ENCODE measurements around the gene CAPN2. TPM values are rescaled to one million over a fixed set of nuclear protein-coding genes. Genes with fewer than 3 reads are reported as not detected.

Gene CAPN2
- total RNA-seq, 1 experiment from 2014 or later = 459 TPM

DNA sequence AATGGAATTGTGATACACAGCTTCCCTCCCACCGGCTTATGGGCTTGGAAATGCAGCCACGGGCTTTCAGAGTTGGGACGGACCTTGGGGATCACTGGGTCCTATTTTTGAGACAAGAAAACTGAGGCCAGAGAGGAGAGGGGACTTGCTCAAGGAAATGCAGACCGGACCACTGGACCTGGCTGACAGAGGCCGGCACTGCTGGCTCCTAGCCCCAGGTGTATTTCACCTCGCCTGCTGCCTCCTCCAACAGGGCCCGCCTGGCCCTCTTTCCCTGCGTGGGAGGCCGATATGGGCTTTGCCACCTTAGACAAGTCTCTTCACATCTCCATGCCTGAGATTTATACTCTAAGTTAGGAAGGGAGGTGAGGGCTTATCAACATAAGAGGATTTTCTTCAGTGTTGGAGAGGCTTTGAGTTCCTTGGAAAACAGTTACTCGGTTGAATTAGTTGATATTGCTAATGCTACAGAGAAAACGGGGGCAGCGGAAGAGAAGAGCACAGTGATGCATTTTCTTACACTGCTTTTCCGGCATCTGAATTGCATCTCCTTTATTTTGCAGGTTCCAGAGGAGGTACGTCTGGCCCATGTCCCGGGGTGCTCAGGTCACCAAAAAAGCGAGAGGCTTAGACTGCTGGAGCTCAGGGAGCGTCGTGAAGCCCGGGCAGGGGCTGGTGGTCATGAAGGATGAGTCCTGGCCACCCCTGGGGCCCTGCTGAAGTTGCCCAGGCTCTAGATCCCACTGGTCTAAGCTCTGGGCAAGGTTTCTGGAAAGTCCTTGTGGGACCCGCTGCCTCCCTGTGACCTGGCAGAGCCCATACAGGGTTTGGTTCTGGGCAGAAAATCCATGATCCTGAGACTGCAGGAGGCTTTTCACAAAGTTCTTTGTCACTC, 44.7 kb downstream of the CAPN2 start:
- Histone ChIP-seq H3K79me2 (ENCODE audit: low read depth) (no peaks in the 10 kb centered on the region), H3F3A (ENCODE audit: insufficient read depth, low read depth) (peaks cover 44% of the 10 kb centered on the region; the same call in 1 of the 2 replicates), H4K20me1 (ENCODE audit: insufficient read depth) (no peaks in the 10 kb centered on the region), H3K9me2 (ENCODE audit: insufficient read depth) (no peaks in the 10 kb centered on the region), H3K27me3 (ENCODE audit: insufficient read depth, low read depth) (no peaks in the 10 kb centered on the region), H3K4me3 (no peak overlapping the region), H3K9me3 (ENCODE audit: insufficient read depth, low read depth) (no peaks in the 10 kb centered on the region), H3K36me3 (ENCODE audit: low read depth) (peaks cover 48% of the 10 kb centered on the region), H3K27ac (no peak overlapping the region), H2AFZ (no peak overlapping the region), H3K4me1 (replicated peaks; ENCODE audit: insufficient read depth) (no peaks in the 10 kb centered on the region), H3K4me2 (no peak overlapping the region)
- TSS peak; percentile 1 for BruUV-seq (replicated peaks)
- ChIA-PET CTCF (interaction anchor here (0.6 to 0.9 kb wide), 2 partner anchors 14 to 48 kb away, joined by 3 to 4 read pairs; no protein-coding TSS in a partner anchor), POLR2A (ENCODE audit: unreplicated experiment) (no interaction called here)
- intact Hi-C loops (cut with micrococcal nuclease; ENCODE audit: unreplicated experiment) = no loop called here
- DNase-seq = no peak
- TF ChIP-seq, protein P1, sequence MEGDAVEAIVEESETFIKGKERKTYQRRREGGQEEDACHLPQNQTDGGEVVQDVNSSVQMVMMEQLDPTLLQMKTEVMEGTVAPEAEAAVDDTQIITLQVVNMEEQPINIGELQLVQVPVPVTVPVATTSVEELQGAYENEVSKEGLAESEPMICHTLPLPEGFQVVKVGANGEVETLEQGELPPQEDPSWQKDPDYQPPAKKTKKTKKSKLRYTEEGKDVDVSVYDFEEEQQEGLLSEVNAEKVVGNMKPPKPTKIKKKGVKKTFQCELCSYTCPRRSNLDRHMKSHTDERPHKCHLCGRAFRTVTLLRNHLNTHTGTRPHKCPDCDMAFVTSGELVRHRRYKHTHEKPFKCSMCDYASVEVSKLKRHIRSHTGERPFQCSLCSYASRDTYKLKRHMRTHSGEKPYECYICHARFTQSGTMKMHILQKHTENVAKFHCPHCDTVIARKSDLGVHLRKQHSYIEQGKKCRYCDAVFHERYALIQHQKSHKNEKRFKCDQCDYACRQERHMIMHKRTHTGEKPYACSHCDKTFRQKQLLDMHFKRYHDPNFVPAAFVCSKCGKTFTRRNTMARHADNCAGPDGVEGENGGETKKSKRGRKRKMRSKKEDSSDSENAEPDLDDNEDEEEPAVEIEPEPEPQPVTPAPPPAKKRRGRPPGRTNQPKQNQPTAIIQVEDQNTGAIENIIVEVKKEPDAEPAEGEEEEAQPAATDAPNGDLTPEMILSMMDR (conservative IDR thresholded peaks at IDR 0.05) = no peak
- no peak for TF ChIP-seq EZH2 (IDR thresholded peaks at IDR 0.05; ENCODE audit: low read depth)

DNA sequence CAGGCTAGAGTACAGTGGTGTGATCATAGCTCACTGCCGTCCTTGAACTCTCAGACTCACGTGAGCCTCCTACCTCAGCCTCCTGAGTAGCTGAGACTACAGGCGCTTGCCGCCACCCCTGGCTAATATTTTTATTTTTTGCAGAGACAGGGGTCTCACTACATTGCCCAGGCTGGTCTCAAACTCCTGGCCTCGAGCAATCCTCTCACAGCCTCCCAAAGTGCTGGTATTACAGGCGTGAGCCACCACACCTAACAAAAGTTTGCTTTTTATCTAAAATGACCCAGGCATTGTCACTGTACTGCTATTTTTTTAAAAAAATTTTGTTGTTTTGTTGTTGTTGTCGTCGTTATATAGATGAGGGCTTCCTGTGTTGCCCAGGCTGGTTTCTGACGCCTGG, 46.4 kb downstream of the CAPN2 start:
- Histone ChIP-seq H3K79me2 (ENCODE audit: low read depth) (no peaks in the 10 kb centered on the region), H3K4me2 (no peak overlapping the region), H3K9me3 (ENCODE audit: insufficient read depth, low read depth) (no peaks in the 10 kb centered on the region), H2AFZ (no peak overlapping the region), H3K27me3 (ENCODE audit: insufficient read depth, low read depth) (no peaks in the 10 kb centered on the region), H3K4me3 (no peak overlapping the region), H3K27ac (no peak overlapping the region), H3K4me1 (replicated peaks; ENCODE audit: insufficient read depth) (no peaks in the 10 kb centered on the region), H3K9me2 (ENCODE audit: insufficient read depth) (no peaks in the 10 kb centered on the region), H3K36me3 (ENCODE audit: low read depth) (peaks cover 49% of the 10 kb centered on the region), H3F3A (ENCODE audit: insufficient read depth, low read depth) (peaks cover 46% of the 10 kb centered on the region), H4K20me1 (ENCODE audit: insufficient read depth) (no peaks in the 10 kb centered on the region)
- CTCF ChIA-PET = no interaction called here
- no peak for DNase-seq
- POLR2A ChIA-PET (ENCODE audit: unreplicated experiment) = no interaction called here
- intact Hi-C loops (cut with micrococcal nuclease; ENCODE audit: unreplicated experiment) = no loop called here
- no TSS peak for BruUV-seq (replicated peaks)
- TF ChIP-seq, protein P1 (conservative IDR thresholded peaks at IDR 0.05) = no peak
- TF ChIP-seq EZH2 (IDR thresholded peaks at IDR 0.05; ENCODE audit: low read depth) = no peak

DNA sequence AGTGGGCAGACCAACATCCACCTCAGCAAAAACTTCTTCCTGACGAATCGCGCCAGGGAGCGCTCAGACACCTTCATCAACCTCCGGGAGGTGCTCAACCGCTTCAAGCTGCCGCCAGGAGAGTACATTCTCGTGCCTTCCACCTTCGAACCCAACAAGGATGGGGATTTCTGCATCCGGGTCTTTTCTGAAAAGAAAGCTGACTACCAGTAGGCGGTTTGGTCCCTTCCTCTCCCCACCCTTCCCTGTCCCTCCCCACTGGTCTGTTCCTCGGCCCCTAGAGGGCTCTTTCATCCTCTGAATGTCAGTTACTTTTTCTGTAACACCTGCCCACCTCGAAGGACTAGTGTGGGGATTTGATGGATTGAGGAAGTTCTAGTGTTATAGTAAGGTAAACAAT, 46.9 kb downstream of the CAPN2 start:
- POLR2A ChIA-PET (ENCODE audit: unreplicated experiment) = no interaction called here
- BruUV-seq (replicated peaks) = no TSS peak

More for the DNA sequence above, 46.9 kb downstream of the CAPN2 start:
- no peak for TF ChIP-seq EZH2 (IDR thresholded peaks at IDR 0.05; ENCODE audit: low read depth)
- TF ChIP-seq, protein P1 (conservative IDR thresholded peaks at IDR 0.05) = no peak
- H3K4me3 ChIP-seq = no peak overlapping the region
- H4K20me1 ChIP-seq (ENCODE audit: insufficient read depth) = no peaks in the 10 kb centered on the region
- no peaks in the 10 kb centered on the region for H3K9me2 ChIP-seq (ENCODE audit: insufficient read depth)
- H3K27me3 ChIP-seq (ENCODE audit: insufficient read depth, low read depth) = no peaks in the 10 kb centered on the region
- no peaks in the 10 kb centered on the region for H3K9me3 ChIP-seq (ENCODE audit: insufficient read depth, low read depth)
- intact Hi-C loops (cut with micrococcal nuclease; ENCODE audit: unreplicated experiment) = no loop called here
- no peak overlapping the region for H2AFZ ChIP-seq
- H3K4me2 ChIP-seq = no peak overlapping the region
- no peaks in the 10 kb centered on the region for H3K79me2 ChIP-seq (ENCODE audit: low read depth)
- H3F3A ChIP-seq (ENCODE audit: insufficient read depth, low read depth) = peaks cover 46% of the 10 kb centered on the region
- CTCF ChIA-PET = no interaction called here
- peaks cover 47% of the 10 kb centered on the region for H3K36me3 ChIP-seq (ENCODE audit: low read depth)
- H3K27ac ChIP-seq = no peak overlapping the region
- H3K4me1 ChIP-seq (replicated peaks; ENCODE audit: insufficient read depth) = no peaks in the 10 kb centered on the region
- DNase-seq = no peak
